Effector memory CD4-positive, alpha-beta T cell (primary cell): ENCODE measurements around the gene DEGS1.

Experiments used
- DNase-seq, 3 donors: peaks; one replicate each; pipeline ENCODE4 v3.0.0-alpha.2; 2020
- H3K27ac ChIP-seq: 2 replicates; pipeline ENCODE4 v1.7.0; 2013; ENCODE audit warnings: mild to moderate bottlenecking, low read length, moderate library complexity; ENCODE audit not compliant: insufficient read depth, poor library complexity, severe bottlenecking
- H3K27me3 ChIP-seq: replicated peaks from 2 replicates; pipeline ENCODE4 v1.7.0; 2013; ENCODE audit warnings: mild to moderate bottlenecking, low read length; ENCODE audit not compliant: insufficient read depth, control insufficient read depth, poor library complexity, severe bottlenecking
- H3K36me3 ChIP-seq: 2 replicates; pipeline ENCODE4 v1.7.0; 2013; ENCODE audit warnings: mild to moderate bottlenecking, low read length, moderate library complexity; ENCODE audit not compliant: control insufficient read depth, insufficient read depth
- H3K4me1 ChIP-seq: 2 replicates; pipeline ENCODE4 v1.7.0; 2013; ENCODE audit warnings: low read length, mild to moderate bottlenecking; ENCODE audit not compliant: control insufficient read depth, insufficient read depth, poor library complexity, severe bottlenecking
- H3K4me3 ChIP-seq: 2 replicates; pipeline ENCODE4 v1.7.0; 2013; ENCODE audit warnings: low read length, low read depth, mild to moderate bottlenecking; ENCODE audit not compliant: insufficient read depth, poor library complexity, severe bottlenecking
- H3K9me3 ChIP-seq: 2 replicates; pipeline ENCODE4 v1.7.0; 2013; ENCODE audit warnings: mild to moderate bottlenecking, low read length, moderate library complexity; ENCODE audit not compliant: control insufficient read depth
- total RNA-seq, 3 donors: gene quantifications; one replicate each; lab custom pipeline; 2026; lab: John Stamatoyannopoulos, UW

The DEGS1 gene
- total RNA-seq, result 64.1 to 105 (median 68.4) reads per million in 3 donors

GRCh38 chr1:224182866-224183590, at the start of gene DEGS1:
DEGS1 (plus strand) TSS chr1:224183240; CDS start chr1:224183337, 97 bp downstream.
- DNase-seq, result peak; percentile 75 to 82 (median 82)
- Histone ChIP-seq H3K27ac (peak within 1 kb of the TSS; percentile 93), H3K9me3 (no peaks in the 10 kb centered on the region), H3K27me3 (no peaks in the 10 kb centered on the region), H3K4me3 (peak within 1 kb of the TSS; percentile 87), H3K4me1 (peaks cover 24% of the 10 kb centered on the region), H3K36me3 (no peaks in the 10 kb centered on the region)

- Histone ChIP-seq H3K36me3 (peaks cover 37% of the 10 kb centered on the region), H3K4me3 (no peak overlapping the region), H3K27me3 (no peaks in the 10 kb centered on the region), H3K9me3 (no peaks in the 10 kb centered on the region), H3K27ac (no peak overlapping the region), H3K4me1 (no peaks in the 10 kb centered on the region)
- DNase-seq, result no peak
Measured at GRCh38 chr1:224133741-224134299, 49.2 kb upstream of the DEGS1 start.

- no peaks in the 10 kb centered on the region for H3K9me3 ChIP-seq
- H3K27ac ChIP-seq, result no peak overlapping the region
- no peak overlapping the region for H3K4me3 ChIP-seq
- H3K36me3 ChIP-seq, result peaks cover 20% of the 10 kb centered on the region
- no peaks in the 10 kb centered on the region for H3K27me3 ChIP-seq
- no peaks in the 10 kb centered on the region for H3K4me1 ChIP-seq
- DNase-seq, result no peak
Measured at GRCh38 chr1:224137518-224137917, 45.5 kb upstream of the DEGS1 start.

- H3K4me1 ChIP-seq, result no peaks in the 10 kb centered on the region
- DNase-seq, result no peak
- no peaks in the 10 kb centered on the region for H3K9me3 ChIP-seq
- no peaks in the 10 kb centered on the region for H3K27me3 ChIP-seq
- no peak overlapping the region for H3K4me3 ChIP-seq
- H3K27ac ChIP-seq, result no peak overlapping the region
- peaks cover 14% of the 10 kb centered on the region for H3K36me3 ChIP-seq
Measured at GRCh38 chr1:224138198-224138597, 44.8 kb upstream of the DEGS1 start.

- H3K36me3 ChIP-seq, result peaks cover 3% of the 10 kb centered on the region
- no peaks in the 10 kb centered on the region for H3K4me1 ChIP-seq
- H3K27me3 ChIP-seq, result no peaks in the 10 kb centered on the region
Measured at GRCh38 chr1:224141693-224142092, 41.3 kb upstream of the DEGS1 start.

GRCh38 chr1:224149709-224150108, 33.3 kb upstream of the DEGS1 start:
- no peak overlapping the region for H3K4me3 ChIP-seq
- no peaks in the 10 kb centered on the region for H3K4me1 ChIP-seq
- no peaks in the 10 kb centered on the region for H3K9me3 ChIP-seq
- H3K27me3 ChIP-seq, result no peaks in the 10 kb centered on the region
- H3K27ac ChIP-seq, result no peak overlapping the region
- H3K36me3 ChIP-seq, result peaks cover 3% of the 10 kb centered on the region
- DNase-seq, result no peak

More at GRCh38 chr1:224141693-224142092, 41.3 kb upstream of the DEGS1 start:
- no peak overlapping the region for H3K27ac ChIP-seq
- no peak for DNase-seq
- H3K4me3 ChIP-seq, result no peak overlapping the region
- H3K9me3 ChIP-seq, result no peaks in the 10 kb centered on the region

GRCh38 chr1:224151117-224151516, 31.9 kb upstream of the DEGS1 start:
- no peak overlapping the region for H3K27ac ChIP-seq
- no peaks in the 10 kb centered on the region for H3K9me3 ChIP-seq
- no peak overlapping the region for H3K4me3 ChIP-seq
- H3K36me3 ChIP-seq, result peaks cover 5% of the 10 kb centered on the region
- H3K4me1 ChIP-seq, result no peaks in the 10 kb centered on the region
- DNase-seq, result no peak
- H3K27me3 ChIP-seq, result no peaks in the 10 kb centered on the region

GRCh38 chr1:224157316-224157715, 25.7 kb upstream of the DEGS1 start:
- no peak for DNase-seq
- Histone ChIP-seq H3K9me3 (no peaks in the 10 kb centered on the region), H3K27ac (no peak overlapping the region), H3K36me3 (peaks cover 36% of the 10 kb centered on the region), H3K4me3 (no peak overlapping the region), H3K4me1 (no peaks in the 10 kb centered on the region), H3K27me3 (no peaks in the 10 kb centered on the region)

- H3K36me3 ChIP-seq, result peaks cover 32% of the 10 kb centered on the region
- H3K27me3 ChIP-seq, result no peaks in the 10 kb centered on the region
- DNase-seq, result no peak
- no peak overlapping the region for H3K4me3 ChIP-seq
- no peak overlapping the region for H3K27ac ChIP-seq
- no peaks in the 10 kb centered on the region for H3K4me1 ChIP-seq
- H3K9me3 ChIP-seq, result no peaks in the 10 kb centered on the region
Measured at GRCh38 chr1:224159541-224159940, 23.5 kb upstream of the DEGS1 start.

- no peak overlapping the region for H3K4me3 ChIP-seq
- DNase-seq, result no peak
- H3K27ac ChIP-seq, result no peak overlapping the region
- no peaks in the 10 kb centered on the region for H3K4me1 ChIP-seq
- H3K36me3 ChIP-seq, result peaks cover 32% of the 10 kb centered on the region
- no peaks in the 10 kb centered on the region for H3K27me3 ChIP-seq
- no peaks in the 10 kb centered on the region for H3K9me3 ChIP-seq
Measured at GRCh38 chr1:224160171-224160682, 22.8 kb upstream of the DEGS1 start.
